ENCODE results near the gene TULP4. TPM values are rescaled to one million over a fixed set of nuclear protein-coding genes. Genes with fewer than 3 reads are reported as not detected.
"Not testable (repeated sequence)": the region's sequence is repeated elsewhere in the genome, so short reads cannot be mapped to it uniquely, and the experiment has no call there.

Gene TULP4
- polyA plus RNA-seq, 1 experiment, result 8.0 TPM

GRCh38 chr6:158387036-158387435 is 74.8 kb downstream of the TULP4 start:
- H3K4me3 ChIP-seq (ENCODE audit: low read depth, low read length), result no peak overlapping the region
- no peak for DNase-seq (ENCODE audit: low read depth)
- no peaks in the 10 kb centered on the region for H3K36me3 ChIP-seq (ENCODE audit: control insufficient read depth, insufficient read depth, low read length)
- H3K27me3 ChIP-seq (ENCODE audit: control insufficient read depth, insufficient read depth, low read length), result no peaks in the 10 kb centered on the region
- ChIA-PET POLR2A (no interaction called here), CTCF (interaction anchor here (1.2 kb wide), 1 partner anchor 30 kb away, joined by 3 read pairs; no protein-coding TSS in a partner anchor)
- TF ChIP-seq CTCF (IDR thresholded peaks at IDR 0.05; ENCODE audit: insufficient read depth, low read depth, low read length), result no peak

GRCh38 chr6:158387578-158387977 is 75.3 kb downstream of the TULP4 start:
- CTCF ChIA-PET, result interaction anchor here (1.2 kb wide), 1 partner anchor 30 kb away, joined by 3 read pairs; no protein-coding TSS in a partner anchor

GRCh38 chr6:158388727-158389126 is 76.5 kb downstream of the TULP4 start:
- no peak for TF ChIP-seq CTCF (IDR thresholded peaks at IDR 0.05; ENCODE audit: insufficient read depth, low read depth, low read length)
- ChIA-PET POLR2A (no interaction called here), CTCF (no interaction called here)
- H3K4me3 ChIP-seq (ENCODE audit: low read depth, low read length), result no peak overlapping the region
- no peaks in the 10 kb centered on the region for H3K36me3 ChIP-seq (ENCODE audit: control insufficient read depth, insufficient read depth, low read length)
- H3K27me3 ChIP-seq (ENCODE audit: control insufficient read depth, insufficient read depth, low read length), result no peaks in the 10 kb centered on the region
- no peak for DNase-seq (ENCODE audit: low read depth)

More at GRCh38 chr6:158387578-158387977, 75.3 kb downstream of the TULP4 start:
- POLR2A ChIA-PET, result no interaction called here
- DNase-seq (ENCODE audit: low read depth), result no peak
- Histone ChIP-seq H3K36me3 (ENCODE audit: control insufficient read depth, insufficient read depth, low read length) (no peaks in the 10 kb centered on the region), H3K27me3 (ENCODE audit: control insufficient read depth, insufficient read depth, low read length) (no peaks in the 10 kb centered on the region), H3K4me3 (ENCODE audit: low read depth, low read length) (no peak overlapping the region)
- no peak for TF ChIP-seq CTCF (IDR thresholded peaks at IDR 0.05; ENCODE audit: insufficient read depth, low read depth, low read length)

GRCh38 chr6:158389193-158389919 is 77.1 kb downstream of the TULP4 start:
- POLR2A ChIA-PET, result no interaction called here

GRCh38 chr6:158391276-158391675 is 79.0 kb downstream of the TULP4 start:
- POLR2A ChIA-PET, result no interaction called here

More at GRCh38 chr6:158389193-158389919, 77.1 kb downstream of the TULP4 start:
- CTCF ChIA-PET, result no interaction called here
- H3K36me3 ChIP-seq (ENCODE audit: control insufficient read depth, insufficient read depth, low read length), result no peaks in the 10 kb centered on the region
- TF ChIP-seq CTCF (IDR thresholded peaks at IDR 0.05; ENCODE audit: insufficient read depth, low read depth, low read length), result no peak
- DNase-seq (ENCODE audit: low read depth), result no peak
- no peak overlapping the region for H3K4me3 ChIP-seq (ENCODE audit: low read depth, low read length)
- no peaks in the 10 kb centered on the region for H3K27me3 ChIP-seq (ENCODE audit: control insufficient read depth, insufficient read depth, low read length)

GRCh38 chr6:158391977-158392376 is 79.7 kb downstream of the TULP4 start:
- H3K27me3 ChIP-seq (ENCODE audit: control insufficient read depth, insufficient read depth, low read length); H3K36me3 ChIP-seq (ENCODE audit: control insufficient read depth, insufficient read depth, low read length); H3K4me3 ChIP-seq (ENCODE audit: low read depth, low read length); DNase-seq (ENCODE audit: low read depth); POLR2A ChIA-PET; CTCF ChIA-PET: not testable (repeated sequence)

More at GRCh38 chr6:158391276-158391675, 79.0 kb downstream of the TULP4 start:
- no peak for DNase-seq (ENCODE audit: low read depth)
- TF ChIP-seq CTCF (IDR thresholded peaks at IDR 0.05; ENCODE audit: insufficient read depth, low read depth, low read length), result no peak
- Histone ChIP-seq H3K36me3 (ENCODE audit: control insufficient read depth, insufficient read depth, low read length) (no peaks in the 10 kb centered on the region), H3K4me3 (ENCODE audit: low read depth, low read length) (no peak overlapping the region), H3K27me3 (ENCODE audit: control insufficient read depth, insufficient read depth, low read length) (no peaks in the 10 kb centered on the region)
- CTCF ChIA-PET, result no interaction called here

Data from BJ (cell line).